Panc1 (cell line): ENCODE results near the gene RNF125. TPM values are rescaled to one million over a fixed set of nuclear protein-coding genes. Genes with fewer than 3 reads are reported as not detected.
"Not testable (repeated sequence)": the region's sequence is repeated elsewhere in the genome, so short reads cannot be mapped to it uniquely, and the experiment has no call there.

Experiments used
- ATAC-seq: fragments of 200-7000 bp; cut with Tn5 transposase; 2 replicates; pipeline ENCODE4 v1.9.1; 2020; ENCODE audit warnings: mild to moderate bottlenecking, moderate library complexity
- BruUV-seq: library from RNA; stranded (reverse); fragments of 400-500 nt; replicated peaks from 2 replicates; lab custom pipeline; 2021; lab: Mats Ljungman, UMichigan
- CTCF ChIA-PET: fragments of 300-600 bp; sonication (Branson Sonifier 250); formaldehyde crosslinking; loops from one replicate; lab custom pipeline; 2022; ENCODE audit warnings: antibody characterized with exemption; lab: Charles Lee
- POLR2A ChIA-PET: fragments of 300-600 bp; sonication (Branson Sonifier 250); formaldehyde crosslinking; loops from one replicate; lab custom pipeline; 2022; ENCODE audit warnings: antibody characterized with exemption; lab: Charles Lee
- DNase-seq: peaks from one replicate; pipeline ENCODE4 v3.0.0-alpha.2; 2010; ENCODE audit warnings: low read depth, low spot score
- H3K27ac ChIP-seq: 2 replicates; pipeline ENCODE4 v1.5.1; 2011; ENCODE audit warnings: mild to moderate bottlenecking, low read length, inconsistent platforms
- H3K27me3 ChIP-seq: fragments of 200-500 bp; sonication (Bioruptor generic); 2 replicates; pipeline ENCODE4 v1.6.0; 2014; ENCODE audit warnings: low read length, inconsistent platforms; ENCODE audit not compliant: control insufficient read depth, insufficient read depth
- H3K36me3 ChIP-seq: fragments of 200-500 bp; sonication (Bioruptor generic); 2 replicates; pipeline ENCODE4 v1.5.1; 2014; ENCODE audit warnings: inconsistent platforms, mild to moderate bottlenecking, low read length, moderate library complexity; ENCODE audit not compliant: control insufficient read depth, insufficient read depth
- H3K4me1 ChIP-seq: 2 replicates; pipeline ENCODE4 v1.5.1; 2011; ENCODE audit warnings: inconsistent platforms, mild to moderate bottlenecking, low read length, moderate library complexity; ENCODE audit not compliant: control insufficient read depth, insufficient read depth
- H3K4me3 ChIP-seq, 2 experiments: 2 replicates each; pipeline ENCODE4 v1.5.1; 2011 to 2012; ENCODE audit warnings: low read depth in 2 of 2, low read length in 2 of 2, mild to moderate bottlenecking in 2 of 2, inconsistent platforms in 1 of 2, moderate library complexity in 1 of 2
- H3K9me3 ChIP-seq: fragments of 200-500 bp; sonication (Bioruptor generic); 2 replicates; pipeline ENCODE4 v1.5.1; 2014; ENCODE audit warnings: low read depth, mild to moderate bottlenecking, inconsistent platforms, low read length, moderate library complexity; ENCODE audit not compliant: control insufficient read depth, insufficient read depth
- CTCF ChIP-seq: fragments of 450-650 bp; IDR thresholded peaks from 2 replicates; pipeline ENCODE4 v1.5.1; 2017; ENCODE audit warnings: mild to moderate bottlenecking
- POLR2AphosphoS5 ChIP-seq: IDR thresholded peaks from 2 replicates; pipeline ENCODE4 v1.6.1; 2012; ENCODE audit warnings: mild to moderate bottlenecking, low read depth, low read length, moderate library complexity
- SIN3A ChIP-seq: IDR thresholded peaks from 2 replicates; pipeline ENCODE4 v1.6.1; 2012; ENCODE audit warnings: low read depth, mild to moderate bottlenecking, low read length, moderate library complexity, borderline replicate concordance; ENCODE audit not compliant: insufficient read depth
- TCF7L2 ChIP-seq: IDR thresholded peaks from 2 replicates; pipeline ENCODE4 v1.6.1; 2011; ENCODE audit warnings: mild to moderate bottlenecking, low read depth, low read length, inconsistent platforms
- in situ Hi-C: cut with HindIII; loops from 2 replicates; pipeline ENCODE4 v1.10.0; 2016; ENCODE audit warnings: low sequenced_read_pairs, low pct_unique_long_range_greater_than_20kb
- intact Hi-C: fragments of 100-400 bp; cut with micrococcal nuclease; formaldehyde crosslinking; loops from one replicate; pipeline ENCODE4 v1.10.0; 2022; ENCODE audit not compliant: unreplicated experiment
- total RNA-seq: library from RNA; stranded (reverse); gene quantifications from one replicate; pipeline ENCODE4 v1.2.1, GENCODE V29; 2021; ENCODE audit not compliant: unreplicated experiment
- TF ChIP-seq, protein P1 (sequence below), 2 experiments: IDR thresholded peaks; 2 replicates each; pipeline ENCODE4 v1.6.1; 2011 to 2012; ENCODE audit warnings: low read depth in 2 of 2, control low read depth in 1 of 2, low read length in 1 of 2, mild to moderate bottlenecking in 1 of 2, moderate library complexity in 1 of 2; ENCODE audit not compliant: insufficient read depth in 1 of 2

The RNF125 gene
- total RNA-seq, 1 experiment from 2014 or later, result 0.57 TPM

GRCh38 chr18:32086881-32087280 is 68.3 kb downstream of the RNF125 start:
- POLR2A ChIA-PET, result no interaction called here
- no peaks in the 10 kb centered on the region for H3K9me3 ChIP-seq
- ATAC-seq (no peak), DNase-seq (no peak)
- CTCF ChIA-PET, result no interaction called here
- no peaks in the 10 kb centered on the region for H3K36me3 ChIP-seq
- no peak for TF ChIP-seq CTCF
- TF ChIP-seq POLR2AphosphoS5, result no peak
- no peak for TF ChIP-seq TCF7L2
- TF ChIP-seq, protein P1, sequence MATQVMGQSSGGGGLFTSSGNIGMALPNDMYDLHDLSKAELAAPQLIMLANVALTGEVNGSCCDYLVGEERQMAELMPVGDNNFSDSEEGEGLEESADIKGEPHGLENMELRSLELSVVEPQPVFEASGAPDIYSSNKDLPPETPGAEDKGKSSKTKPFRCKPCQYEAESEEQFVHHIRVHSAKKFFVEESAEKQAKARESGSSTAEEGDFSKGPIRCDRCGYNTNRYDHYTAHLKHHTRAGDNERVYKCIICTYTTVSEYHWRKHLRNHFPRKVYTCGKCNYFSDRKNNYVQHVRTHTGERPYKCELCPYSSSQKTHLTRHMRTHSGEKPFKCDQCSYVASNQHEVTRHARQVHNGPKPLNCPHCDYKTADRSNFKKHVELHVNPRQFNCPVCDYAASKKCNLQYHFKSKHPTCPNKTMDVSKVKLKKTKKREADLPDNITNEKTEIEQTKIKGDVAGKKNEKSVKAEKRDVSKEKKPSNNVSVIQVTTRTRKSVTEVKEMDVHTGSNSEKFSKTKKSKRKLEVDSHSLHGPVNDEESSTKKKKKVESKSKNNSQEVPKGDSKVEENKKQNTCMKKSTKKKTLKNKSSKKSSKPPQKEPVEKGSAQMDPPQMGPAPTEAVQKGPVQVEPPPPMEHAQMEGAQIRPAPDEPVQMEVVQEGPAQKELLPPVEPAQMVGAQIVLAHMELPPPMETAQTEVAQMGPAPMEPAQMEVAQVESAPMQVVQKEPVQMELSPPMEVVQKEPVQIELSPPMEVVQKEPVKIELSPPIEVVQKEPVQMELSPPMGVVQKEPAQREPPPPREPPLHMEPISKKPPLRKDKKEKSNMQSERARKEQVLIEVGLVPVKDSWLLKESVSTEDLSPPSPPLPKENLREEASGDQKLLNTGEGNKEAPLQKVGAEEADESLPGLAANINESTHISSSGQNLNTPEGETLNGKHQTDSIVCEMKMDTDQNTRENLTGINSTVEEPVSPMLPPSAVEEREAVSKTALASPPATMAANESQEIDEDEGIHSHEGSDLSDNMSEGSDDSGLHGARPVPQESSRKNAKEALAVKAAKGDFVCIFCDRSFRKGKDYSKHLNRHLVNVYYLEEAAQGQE (IDR thresholded peaks at IDR 0.05; ENCODE audit: insufficient read depth in 1 of 2, low read depth in 2 of 2, low read length in 1 of 2), result no peak
- no peak for TF ChIP-seq SIN3A
- H3K27me3 ChIP-seq, result no peaks in the 10 kb centered on the region
- in situ Hi-C loops, result no loop called here
- intact Hi-C loops, result no loop called here
- peaks cover 3% of the 10 kb centered on the region; the same call in 1 of the 2 replicates for H3K4me1 ChIP-seq
- BruUV-seq, result no TSS peak
- H3K4me3 ChIP-seq, result no peak overlapping the region
- no peak overlapping the region for H3K27ac ChIP-seq

DNA sequence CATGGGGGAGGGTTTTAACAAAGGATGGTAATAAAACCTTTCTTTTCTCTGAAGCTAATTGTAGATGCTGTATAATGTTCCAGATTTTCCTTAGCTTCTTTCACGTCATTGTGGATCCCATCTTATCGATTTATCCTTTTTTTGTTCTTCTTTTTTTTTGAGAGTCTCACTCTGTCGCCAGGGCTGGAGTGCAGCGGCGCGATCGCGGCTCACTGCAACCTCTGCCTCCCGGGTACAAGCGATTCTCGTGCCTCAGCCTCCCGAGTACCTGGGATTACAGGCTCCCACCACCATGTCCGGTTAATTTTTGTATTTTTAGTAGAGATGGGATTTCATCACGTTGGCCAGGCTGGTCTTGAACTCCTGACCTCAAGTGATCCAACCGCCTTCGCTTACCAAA is 72.2 kb downstream of the RNF125 start:
- intact Hi-C loops, H3K4me3 ChIP-seq, DNase-seq, H3K9me3 ChIP-seq, ATAC-seq, H3K36me3 ChIP-seq, H3K27me3 ChIP-seq, POLR2A ChIA-PET, in situ Hi-C loops, H3K27ac ChIP-seq: not testable (repeated sequence)
- H3K4me1 ChIP-seq, result peaks cover 13% of the 10 kb centered on the region
- BruUV-seq, result TSS peak; percentile 90
- CTCF ChIA-PET, result interaction anchor here (0.6 kb wide), 1 partner anchor 371 kb away, joined by 4 read pairs; no protein-coding TSS in a partner anchor

- in situ Hi-C loops, result no loop called here
- TF ChIP-seq TCF7L2 (no peak), CTCF (no peak), SIN3A (no peak), POLR2AphosphoS5 (no peak)
- TF ChIP-seq, protein P1 (IDR thresholded peaks at IDR 0.05; ENCODE audit: insufficient read depth in 1 of 2, low read depth in 2 of 2, low read length in 1 of 2), result no peak
- Histone ChIP-seq H3K4me1 (peaks cover 13% of the 10 kb centered on the region), H3K4me3 (peak overlapping the region; percentile 61 to 70), H3K36me3 (peaks cover 4% of the 10 kb centered on the region), H3K27me3 (no peaks in the 10 kb centered on the region), H3K9me3 (no peaks in the 10 kb centered on the region), H3K27ac (peak overlapping the region; percentile 88)
- DNase-seq (no peak), ATAC-seq (no peak)
- ChIA-PET CTCF (interaction anchor here (0.6 to 1.0 kb wide), 2 partner anchors 148 to 371 kb away, joined by 3 to 4 read pairs; partner anchors contain the start of gene TRAPPC8), POLR2A (no interaction called here)
- BruUV-seq, result no TSS peak
- intact Hi-C loops, result no loop called here
Measured at GRCh38 chr18:32091325-32091723, 72.7 kb downstream of the RNF125 start.
